Testis (tissue), 3 donors: ENCODE measurements around the gene SPRY1. TPM values are rescaled to one million over a fixed set of nuclear protein-coding genes. Genes with fewer than 3 reads are reported as not detected.

ENCODE experiments used
- DNase-seq: peaks from one replicate; pipeline ENCODE4 v3.0.0-alpha.2; 2019
- H3K27ac ChIP-seq, 2 donors: fragments of 200-600 bp; sonication (generic); one replicate each; pipeline ENCODE4 v1.5.1; 2019
- H3K27me3 ChIP-seq: fragments of 200-600 bp; sonication (generic); one replicate; pipeline ENCODE4 v1.5.1; 2019
- H3K36me3 ChIP-seq: fragments of 200-600 bp; sonication (generic); one replicate; pipeline ENCODE4 v1.5.1; 2017; ENCODE audit warnings: low read depth; ENCODE audit errors: missing control alignments
- H3K4me1 ChIP-seq: fragments of 200-600 bp; sonication (generic); one replicate; pipeline ENCODE4 v1.5.1; 2019
- H3K4me3 ChIP-seq, 2 donors: fragments of 200-600 bp; sonication (generic); one replicate each; pipeline ENCODE4 v1.5.1; 2017 to 2019
- H3K9me3 ChIP-seq: fragments of 200-600 bp; sonication (generic); one replicate; pipeline ENCODE4 v1.5.1; 2017
- POLR2A ChIP-seq: fragments of 450-650 bp; IDR thresholded peaks from one replicate; pipeline ENCODE4 v1.6.1; 2017; ENCODE audit warnings: antibody characterized with exemption, mild to moderate bottlenecking, moderate library complexity
- WGBS, 2 donors: methylation state at CpG; one replicate each; pipeline ENCODE4 v1.1.5; 2018; 5-methylcytosine and 5-hydroxymethylcytosine counted together
- intact Hi-C: fragments of 100-400 bp; cut with DNase I; formaldehyde crosslinking; loops from one replicate; pipeline ENCODE4 v1.15.1; 2023; ENCODE audit warnings: low total_unique reads
- polyA plus RNA-seq: library from polyadenylated mRNA; stranded (reverse); fragments of 350-450 nt; fragmentation: Illumina TruSeq; extraction: RNeasy Lipid Tissue Mini Kit (QIAGEN cat#74804); gene quantifications from one replicate; pipeline ENCODE4 v1.2.3, GENCODE V29; 2014; ENCODE audit warnings: low read depth, low replicate concordance; ENCODE audit not compliant: insufficient read depth
- total RNA-seq, 2 donors: library from RNA; depleted of rRNA; stranded (reverse); fragments of >200 nt; gene quantifications; one replicate each; pipeline ENCODE4 v1.2.3, GENCODE V29; 2016
- TF ChIP-seq, protein P1 (sequence below), 3 experiments: fragments of 450-650 bp in 2 of 3; fragments of 200-600 bp in 1 of 3; sonication (generic) in 1 of 3; IDR thresholded peaks; one replicate each; pipeline ENCODE4 v1.5.1; 2016 to 2019; ENCODE audit warnings: antibody characterized with exemption in 3 of 3, mild to moderate bottlenecking in 2 of 3, moderate library complexity in 1 of 3

SPRY1 gene
- total and polyA plus RNA-seq, 3 donors from 2014 or later = 30.2 to 52.0 (median 36.0) TPM

DNA sequence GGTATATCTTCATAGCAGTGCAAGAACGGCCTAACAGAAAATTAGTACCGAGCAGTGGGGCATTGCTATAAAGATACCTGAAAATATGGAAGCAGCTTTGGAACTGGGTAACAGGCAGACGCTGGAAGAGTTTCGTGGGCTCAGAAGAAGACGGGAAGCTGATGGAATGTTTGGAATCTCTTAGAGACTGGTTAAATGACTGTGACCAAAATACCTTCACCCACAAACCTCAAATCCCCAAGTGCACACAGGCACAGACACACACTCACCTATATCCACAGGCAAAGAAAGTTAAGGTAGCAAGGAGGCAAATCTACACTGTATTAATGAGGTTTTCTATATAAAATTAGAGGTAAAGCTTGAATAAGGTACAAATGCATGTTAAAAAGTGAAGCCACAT is 14.6 kb upstream of the SPRY1 start:
- no peak for DNase-seq
- Histone ChIP-seq H3K9me3 (no peaks in the 10 kb centered on the region), H3K27ac (no peak overlapping the region), H3K36me3 (no peaks in the 10 kb centered on the region), H3K4me1 (no peaks in the 10 kb centered on the region), H3K4me3 (no peak overlapping the region), H3K27me3 (no peaks in the 10 kb centered on the region)
- intact Hi-C loops = no loop called here
- 82 to 85% methylated on average over 5 of the region's 5 CpGs for WGBS, 2 donors
- TF ChIP-seq, protein P1, sequence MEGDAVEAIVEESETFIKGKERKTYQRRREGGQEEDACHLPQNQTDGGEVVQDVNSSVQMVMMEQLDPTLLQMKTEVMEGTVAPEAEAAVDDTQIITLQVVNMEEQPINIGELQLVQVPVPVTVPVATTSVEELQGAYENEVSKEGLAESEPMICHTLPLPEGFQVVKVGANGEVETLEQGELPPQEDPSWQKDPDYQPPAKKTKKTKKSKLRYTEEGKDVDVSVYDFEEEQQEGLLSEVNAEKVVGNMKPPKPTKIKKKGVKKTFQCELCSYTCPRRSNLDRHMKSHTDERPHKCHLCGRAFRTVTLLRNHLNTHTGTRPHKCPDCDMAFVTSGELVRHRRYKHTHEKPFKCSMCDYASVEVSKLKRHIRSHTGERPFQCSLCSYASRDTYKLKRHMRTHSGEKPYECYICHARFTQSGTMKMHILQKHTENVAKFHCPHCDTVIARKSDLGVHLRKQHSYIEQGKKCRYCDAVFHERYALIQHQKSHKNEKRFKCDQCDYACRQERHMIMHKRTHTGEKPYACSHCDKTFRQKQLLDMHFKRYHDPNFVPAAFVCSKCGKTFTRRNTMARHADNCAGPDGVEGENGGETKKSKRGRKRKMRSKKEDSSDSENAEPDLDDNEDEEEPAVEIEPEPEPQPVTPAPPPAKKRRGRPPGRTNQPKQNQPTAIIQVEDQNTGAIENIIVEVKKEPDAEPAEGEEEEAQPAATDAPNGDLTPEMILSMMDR (IDR thresholded peaks at IDR 0.05) = no peak
- no peak for TF ChIP-seq POLR2A

DNA sequence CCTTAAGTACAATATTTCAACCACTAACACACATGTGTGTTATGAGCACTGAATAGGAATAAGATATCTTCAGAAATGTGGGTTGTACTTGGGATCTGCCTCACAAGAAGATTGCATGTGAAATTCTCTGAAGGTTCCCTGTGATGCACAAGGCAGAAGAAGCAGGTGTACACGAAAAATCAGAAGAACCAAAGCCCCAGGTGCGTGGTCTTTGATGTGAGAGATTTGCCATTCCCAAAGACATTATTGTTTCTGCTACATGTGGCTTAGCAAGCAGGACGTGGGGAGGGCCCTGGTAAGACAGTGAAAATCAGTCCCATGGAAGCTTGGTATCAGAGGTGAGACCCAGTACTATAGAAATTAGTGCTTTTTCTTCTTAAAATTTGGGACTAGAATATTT is 13.0 kb upstream of the SPRY1 start:
- DNase-seq = no peak
- TF ChIP-seq POLR2A = no peak
- TF ChIP-seq, protein P1 (IDR thresholded peaks at IDR 0.05) = no peak
- H3K9me3 ChIP-seq = no peaks in the 10 kb centered on the region
- no peaks in the 10 kb centered on the region for H3K27me3 ChIP-seq
- H3K36me3 ChIP-seq = no peaks in the 10 kb centered on the region
- no peak overlapping the region for H3K27ac ChIP-seq
- intact Hi-C loops = no loop called here
- WGBS, 2 donors = 62 to 85% methylated on average over 3 of the region's 3 CpGs
- no peak overlapping the region for H3K4me3 ChIP-seq
- H3K4me1 ChIP-seq = no peaks in the 10 kb centered on the region

DNA sequence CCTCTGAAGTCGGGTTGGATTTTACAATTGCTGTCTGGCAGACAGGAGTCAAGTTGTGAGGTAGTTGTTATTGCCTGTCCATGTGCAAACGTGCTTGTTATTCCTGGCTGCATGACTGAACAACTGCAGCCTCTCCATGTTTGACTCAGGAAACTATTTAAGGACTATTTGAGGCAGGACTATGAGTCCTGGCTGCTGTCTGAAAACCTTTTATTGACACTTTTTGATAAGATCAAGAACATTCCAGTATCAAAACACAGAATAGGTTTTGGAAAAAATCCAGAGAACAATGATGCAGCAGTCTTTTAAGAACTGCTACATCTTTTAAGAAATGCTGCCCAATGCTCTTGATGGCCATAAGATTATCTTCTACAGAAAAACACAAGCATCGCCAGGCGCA is 10.0 kb upstream of the SPRY1 start:
- WGBS, 2 donors = 57 to 59% methylated on average over 4 of the region's 4 CpGs
- no peak overlapping the region for H3K27ac ChIP-seq
- DNase-seq = no peak

DNA sequence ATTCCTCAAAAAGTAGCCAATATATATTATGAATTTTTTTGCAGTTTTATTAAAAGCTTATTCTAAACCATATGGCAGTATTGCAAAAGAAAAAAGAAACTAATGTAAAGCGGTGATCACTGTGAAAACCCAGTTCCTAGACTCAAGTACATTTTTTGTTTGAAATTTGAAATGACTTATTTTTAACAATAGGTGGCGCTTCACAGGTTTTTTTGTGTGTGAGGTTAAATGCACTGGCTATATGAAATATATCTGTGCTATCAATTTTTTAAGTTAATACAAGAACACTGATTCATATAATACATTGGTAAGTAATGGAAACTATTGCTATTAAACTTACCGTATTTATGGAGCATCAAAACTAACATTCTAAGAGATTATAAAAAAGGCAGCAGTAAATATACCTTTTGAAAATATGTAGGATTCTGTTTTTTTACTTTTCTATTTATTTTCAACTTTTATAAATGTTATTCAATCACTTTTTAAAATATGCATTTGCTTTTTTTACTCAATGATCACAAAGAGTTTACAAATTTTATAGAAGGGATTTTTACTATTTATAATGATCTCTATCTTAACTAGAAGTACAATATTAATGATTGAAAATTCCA is 5.6 kb upstream of the SPRY1 start:
- H3K27ac ChIP-seq = no peak overlapping the region
- no peaks in the 10 kb centered on the region for H3K4me1 ChIP-seq
- TF ChIP-seq, protein P1 (IDR thresholded peaks at IDR 0.05) = peak in 2 of 3 experiments; percentile 9 to 33
- TF ChIP-seq POLR2A = no peak
- no peaks in the 10 kb centered on the region for H3K27me3 ChIP-seq
- no peak for DNase-seq
- no peak overlapping the region for H3K4me3 ChIP-seq
- no peaks in the 10 kb centered on the region for H3K36me3 ChIP-seq
- 78 to 80% methylated on average over 3 of the region's 3 CpGs for WGBS, 2 donors
- intact Hi-C loops = no loop called here
- no peaks in the 10 kb centered on the region for H3K9me3 ChIP-seq

More for the DNA sequence above, 10.0 kb upstream of the SPRY1 start:
- Histone ChIP-seq H3K27me3 (no peaks in the 10 kb centered on the region), H3K4me1 (no peaks in the 10 kb centered on the region), H3K4me3 (no peak overlapping the region), H3K36me3 (no peaks in the 10 kb centered on the region), H3K9me3 (no peaks in the 10 kb centered on the region)
- intact Hi-C loops = no loop called here
- TF ChIP-seq POLR2A = no peak
- TF ChIP-seq, protein P1 (IDR thresholded peaks at IDR 0.05) = no peak

DNA sequence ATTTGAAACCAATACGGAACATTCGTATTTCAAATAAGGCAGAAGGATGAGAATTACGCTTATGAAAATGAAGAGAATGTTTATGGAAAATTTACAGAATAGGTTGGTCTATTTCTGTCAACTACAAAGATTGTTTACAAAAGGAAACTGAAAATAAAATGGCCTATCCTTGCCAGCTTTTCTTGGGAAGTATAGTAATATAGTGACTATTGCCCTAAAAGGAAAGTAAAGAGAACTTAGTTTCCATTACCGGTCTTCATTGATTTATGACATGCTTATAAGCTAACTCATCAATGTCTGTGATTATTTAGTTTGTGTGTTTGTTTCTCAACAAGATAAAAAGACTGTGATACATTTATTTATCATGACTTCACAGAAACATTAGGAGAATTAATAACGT is 2.9 kb upstream of the SPRY1 start:
- H3K4me1 ChIP-seq = no peaks in the 10 kb centered on the region
- TF ChIP-seq, protein P1 (IDR thresholded peaks at IDR 0.05) = no peak
- TF ChIP-seq POLR2A = no peak
- intact Hi-C loops = no loop called here
- H3K36me3 ChIP-seq = no peaks in the 10 kb centered on the region
- no peak overlapping the region for H3K27ac ChIP-seq
- 47 to 74% methylated on average over 5 of the region's 5 CpGs for WGBS, 2 donors
- H3K27me3 ChIP-seq = no peaks in the 10 kb centered on the region
- DNase-seq = no peak
- H3K9me3 ChIP-seq = no peaks in the 10 kb centered on the region
- no peak overlapping the region for H3K4me3 ChIP-seq
